ENCODE data around the gene WWC1.
"Not testable (repeated sequence)": the region's sequence is repeated elsewhere in the genome, so short reads cannot be mapped to it uniquely, and the experiment has no call there.

WWC1 gene

GRCh38 chr5:168301593-168302390 lies 10.3 kb downstream of the WWC1 start:
- H3K27me3 ChIP-seq (ENCODE audit: control insufficient read depth, insufficient read depth, low read length) = peaks cover 3% of the 10 kb centered on the region
- H3K4me3 ChIP-seq (ENCODE audit: low read depth, low read length) = no peak overlapping the region
- H3K9me3 ChIP-seq (ENCODE audit: control insufficient read depth, insufficient read depth, low read length) = no peaks in the 10 kb centered on the region
- no peaks in the 10 kb centered on the region for H3K36me3 ChIP-seq (ENCODE audit: control insufficient read depth, insufficient read depth, low read length)
- peaks cover 32% of the 10 kb centered on the region for H3K4me1 ChIP-seq (ENCODE audit: control insufficient read depth, insufficient read depth, low read length)
- no peak overlapping the region for H3K9ac ChIP-seq (ENCODE audit: low read depth, low read length)

- Histone ChIP-seq H3K4me3 (ENCODE audit: low read depth, low read length) (no peak overlapping the region), H3K9me3 (ENCODE audit: control insufficient read depth, insufficient read depth, low read length) (no peaks in the 10 kb centered on the region), H3K9ac (ENCODE audit: low read depth, low read length) (no peak overlapping the region), H3K4me1 (ENCODE audit: control insufficient read depth, insufficient read depth, low read length) (peaks cover 30% of the 10 kb centered on the region), H3K36me3 (ENCODE audit: control insufficient read depth, insufficient read depth, low read length) (no peaks in the 10 kb centered on the region), H3K27me3 (ENCODE audit: control insufficient read depth, insufficient read depth, low read length) (peaks cover 9% of the 10 kb centered on the region)
These were observed 11.3 kb downstream of the WWC1 start for GRCh38 chr5:168302785-168303184.

GRCh38 chr5:168303393-168304025 lies 12.1 kb downstream of the WWC1 start:
- Histone ChIP-seq H3K36me3 (ENCODE audit: control insufficient read depth, insufficient read depth, low read length) (no peaks in the 10 kb centered on the region), H3K9me3 (ENCODE audit: control insufficient read depth, insufficient read depth, low read length) (no peaks in the 10 kb centered on the region), H3K4me1 (ENCODE audit: control insufficient read depth, insufficient read depth, low read length) (peaks cover 30% of the 10 kb centered on the region), H3K4me3 (ENCODE audit: low read depth, low read length) (no peak overlapping the region), H3K9ac (ENCODE audit: low read depth, low read length) (no peak overlapping the region), H3K27me3 (ENCODE audit: control insufficient read depth, insufficient read depth, low read length) (peaks cover 16% of the 10 kb centered on the region)

- no peak overlapping the region for H3K9ac ChIP-seq (ENCODE audit: low read depth, low read length)
- H3K4me3 ChIP-seq (ENCODE audit: low read depth, low read length) = no peak overlapping the region
- H3K4me1 ChIP-seq (ENCODE audit: control insufficient read depth, insufficient read depth, low read length) = peaks cover 27% of the 10 kb centered on the region
- peaks cover 24% of the 10 kb centered on the region for H3K27me3 ChIP-seq (ENCODE audit: control insufficient read depth, insufficient read depth, low read length)
- no peaks in the 10 kb centered on the region for H3K36me3 ChIP-seq (ENCODE audit: control insufficient read depth, insufficient read depth, low read length)
- H3K9me3 ChIP-seq (ENCODE audit: control insufficient read depth, insufficient read depth, low read length) = no peaks in the 10 kb centered on the region
These were observed 12.9 kb downstream of the WWC1 start for GRCh38 chr5:168304349-168304748.

GRCh38 chr5:168305281-168305680 lies 13.8 kb downstream of the WWC1 start:
- Histone ChIP-seq H3K36me3 (ENCODE audit: control insufficient read depth, insufficient read depth, low read length) (no peaks in the 10 kb centered on the region), H3K4me1 (ENCODE audit: control insufficient read depth, insufficient read depth, low read length) (peaks cover 20% of the 10 kb centered on the region), H3K9ac (ENCODE audit: low read depth, low read length) (no peak overlapping the region), H3K9me3 (ENCODE audit: control insufficient read depth, insufficient read depth, low read length) (no peaks in the 10 kb centered on the region), H3K27me3 (ENCODE audit: control insufficient read depth, insufficient read depth, low read length) (peaks cover 26% of the 10 kb centered on the region), H3K4me3 (ENCODE audit: low read depth, low read length) (no peak overlapping the region)

- H3K9me3 ChIP-seq (ENCODE audit: control insufficient read depth, insufficient read depth, low read length) = no peaks in the 10 kb centered on the region
- H3K4me3 ChIP-seq (ENCODE audit: low read depth, low read length) = no peak overlapping the region
- peaks cover 10% of the 10 kb centered on the region for H3K4me1 ChIP-seq (ENCODE audit: control insufficient read depth, insufficient read depth, low read length)
- H3K27me3 ChIP-seq (ENCODE audit: control insufficient read depth, insufficient read depth, low read length) = peaks cover 26% of the 10 kb centered on the region
- H3K36me3 ChIP-seq (ENCODE audit: control insufficient read depth, insufficient read depth, low read length) = no peaks in the 10 kb centered on the region
- H3K9ac ChIP-seq (ENCODE audit: low read depth, low read length) = no peak overlapping the region
These were observed 15.6 kb downstream of the WWC1 start for GRCh38 chr5:168307022-168307421.

- Histone ChIP-seq H3K9me3 (ENCODE audit: control insufficient read depth, insufficient read depth, low read length) (no peaks in the 10 kb centered on the region), H3K9ac (ENCODE audit: low read depth, low read length) (no peak overlapping the region), H3K4me1 (ENCODE audit: control insufficient read depth, insufficient read depth, low read length) (peaks cover 4% of the 10 kb centered on the region), H3K27me3 (ENCODE audit: control insufficient read depth, insufficient read depth, low read length) (peaks cover 26% of the 10 kb centered on the region), H3K4me3 (ENCODE audit: low read depth, low read length) (no peak overlapping the region), H3K36me3 (ENCODE audit: control insufficient read depth, insufficient read depth, low read length) (no peaks in the 10 kb centered on the region)
These were observed 16.6 kb downstream of the WWC1 start for GRCh38 chr5:168307925-168308584.

- Histone ChIP-seq H3K27me3 (ENCODE audit: control insufficient read depth, insufficient read depth, low read length) (peaks cover 26% of the 10 kb centered on the region), H3K9me3 (ENCODE audit: control insufficient read depth, insufficient read depth, low read length) (no peaks in the 10 kb centered on the region), H3K36me3 (ENCODE audit: control insufficient read depth, insufficient read depth, low read length) (no peaks in the 10 kb centered on the region), H3K4me3 (ENCODE audit: low read depth, low read length) (no peak overlapping the region), H3K4me1 (ENCODE audit: control insufficient read depth, insufficient read depth, low read length) (peaks cover 4% of the 10 kb centered on the region), H3K9ac (ENCODE audit: low read depth, low read length) (no peak overlapping the region)
These were observed 17.6 kb downstream of the WWC1 start for GRCh38 chr5:168308976-168309598.

- not testable (repeated sequence) for H3K9me3 ChIP-seq (ENCODE audit: control insufficient read depth, insufficient read depth, low read length); H3K4me3 ChIP-seq (ENCODE audit: low read depth, low read length); H3K9ac ChIP-seq (ENCODE audit: low read depth, low read length); H3K36me3 ChIP-seq (ENCODE audit: control insufficient read depth, insufficient read depth, low read length); H3K4me1 ChIP-seq (ENCODE audit: control insufficient read depth, insufficient read depth, low read length)
- H3K27me3 ChIP-seq (ENCODE audit: control insufficient read depth, insufficient read depth, low read length) = peaks cover 24% of the 10 kb centered on the region
These were observed 19.1 kb downstream of the WWC1 start for GRCh38 chr5:168310541-168310940.

GRCh38 chr5:168311061-168311566 lies 19.7 kb downstream of the WWC1 start:
- Histone ChIP-seq H3K36me3 (ENCODE audit: control insufficient read depth, insufficient read depth, low read length) (no peaks in the 10 kb centered on the region), H3K4me3 (ENCODE audit: low read depth, low read length) (no peak overlapping the region), H3K9ac (ENCODE audit: low read depth, low read length) (no peak overlapping the region), H3K4me1 (ENCODE audit: control insufficient read depth, insufficient read depth, low read length) (peaks cover 8% of the 10 kb centered on the region), H3K9me3 (ENCODE audit: control insufficient read depth, insufficient read depth, low read length) (no peaks in the 10 kb centered on the region), H3K27me3 (ENCODE audit: control insufficient read depth, insufficient read depth, low read length) (peaks cover 24% of the 10 kb centered on the region)

- no peak overlapping the region for H3K9ac ChIP-seq (ENCODE audit: low read depth, low read length)
- H3K4me1 ChIP-seq (ENCODE audit: control insufficient read depth, insufficient read depth, low read length) = peaks cover 8% of the 10 kb centered on the region
- peaks cover 17% of the 10 kb centered on the region for H3K27me3 ChIP-seq (ENCODE audit: control insufficient read depth, insufficient read depth, low read length)
- no peak overlapping the region for H3K4me3 ChIP-seq (ENCODE audit: low read depth, low read length)
- no peaks in the 10 kb centered on the region for H3K9me3 ChIP-seq (ENCODE audit: control insufficient read depth, insufficient read depth, low read length)
- H3K36me3 ChIP-seq (ENCODE audit: control insufficient read depth, insufficient read depth, low read length) = no peaks in the 10 kb centered on the region
These were observed 21.3 kb downstream of the WWC1 start for GRCh38 chr5:168312606-168313295.

Data from iPS-15b (cell line).